Skeletal muscle tissue (tissue), 4 donors: ENCODE data around the gene CYTH4. TPM values are rescaled to one million over a fixed set of nuclear protein-coding genes. Genes with fewer than 3 reads are reported as not detected.

Experiments used
- H3K27ac ChIP-seq: one replicate; pipeline ENCODE4 v1.7.0; 2013; ENCODE audit warnings: mild to moderate bottlenecking, low read depth, low read length, inconsistent platforms
- H3K27me3 ChIP-seq, 3 donors: one replicate each; pipeline ENCODE4 v1.7.0; 2013; ENCODE audit warnings: low read length in 3 of 3; ENCODE audit not compliant: control insufficient read depth in 3 of 3, insufficient read depth in 3 of 3
- H3K36me3 ChIP-seq, 3 donors: one replicate each; pipeline ENCODE4 v1.7.0; 2013; ENCODE audit warnings: low read length in 3 of 3; ENCODE audit not compliant: control insufficient read depth in 3 of 3, insufficient read depth in 3 of 3
- H3K4me1 ChIP-seq, 3 donors: one replicate each; pipeline ENCODE4 v1.7.0; 2013; ENCODE audit warnings: low read length in 3 of 3, mild to moderate bottlenecking in 3 of 3; ENCODE audit not compliant: control insufficient read depth in 3 of 3, insufficient read depth in 3 of 3
- H3K4me3 ChIP-seq, 3 donors: one replicate each; pipeline ENCODE4 v1.7.0; 2013; ENCODE audit warnings: low read length in 3 of 3
- H3K9ac ChIP-seq, 3 donors: one replicate each; pipeline ENCODE4 v1.7.0; 2013; ENCODE audit warnings: low read length in 3 of 3, mild to moderate bottlenecking in 3 of 3, moderate library complexity in 2 of 3, low read depth in 1 of 3
- H3K9me3 ChIP-seq, 3 donors: one replicate each; pipeline ENCODE4 v1.7.0; 2013; ENCODE audit warnings: low read length in 3 of 3; ENCODE audit not compliant: control insufficient read depth in 3 of 3
- total RNA-seq: library from RNA; depleted of rRNA; stranded (reverse); fragments of >200 nt; gene quantifications from one replicate; pipeline ENCODE4 v1.2.3, GENCODE V29; 2014
- donor health status: Osteomylitis.

CYTH4 gene
- total RNA-seq, 1 donor from 2014 or later = 12.0 TPM

DNA sequence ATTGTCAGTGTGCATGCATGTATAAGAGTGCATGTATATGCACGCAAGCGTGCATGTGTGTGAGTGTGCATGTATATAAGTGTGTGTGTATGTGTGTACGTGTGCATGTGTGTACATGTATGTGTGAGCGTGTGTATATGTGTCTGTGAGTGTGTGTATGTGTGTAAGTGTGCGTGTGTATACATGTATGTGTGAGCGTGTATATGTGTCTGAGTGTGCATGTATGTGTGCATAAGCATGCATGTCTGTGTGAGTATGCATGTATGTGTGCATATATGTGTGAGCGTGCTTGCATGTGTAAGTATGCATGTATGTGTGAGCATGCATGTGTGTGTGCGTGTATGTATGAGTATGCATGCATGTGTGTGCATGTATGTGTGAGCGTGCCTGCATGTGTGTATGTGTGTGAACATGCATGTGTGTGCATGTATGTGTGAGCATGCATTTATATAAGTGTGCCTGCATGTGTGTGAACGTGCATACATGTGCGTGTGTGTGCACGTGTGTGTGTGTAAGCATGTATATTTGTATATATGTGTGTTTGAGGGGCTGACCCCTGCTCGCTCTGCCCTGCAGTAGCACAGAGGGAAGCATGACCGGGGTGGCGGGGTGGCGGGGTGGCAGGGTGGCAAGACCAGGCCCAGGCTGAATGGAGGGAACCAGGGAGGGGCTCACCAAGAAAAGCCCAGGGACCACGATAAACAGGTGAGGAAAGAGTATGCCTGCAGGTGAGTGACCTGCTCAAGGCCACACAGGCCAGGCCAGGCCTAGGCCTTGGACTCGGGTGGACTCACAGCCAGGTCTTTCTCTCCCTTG lies 26.3 kb downstream of the CYTH4 start:
- H3K36me3 ChIP-seq = no peaks in the 10 kb centered on the region
- H3K9ac ChIP-seq = no peak overlapping the region
- H3K4me3 ChIP-seq = no peak overlapping the region
- no peaks in the 10 kb centered on the region for H3K9me3 ChIP-seq
- H3K27me3 ChIP-seq = peaks cover 10 to 18% (median 16%) of the 10 kb centered on the region in 3 donors
- H3K27ac ChIP-seq = no peak overlapping the region
- H3K4me1 ChIP-seq = peaks cover 12 to 33% (median 23%) of the 10 kb centered on the region in 3 donors

DNA sequence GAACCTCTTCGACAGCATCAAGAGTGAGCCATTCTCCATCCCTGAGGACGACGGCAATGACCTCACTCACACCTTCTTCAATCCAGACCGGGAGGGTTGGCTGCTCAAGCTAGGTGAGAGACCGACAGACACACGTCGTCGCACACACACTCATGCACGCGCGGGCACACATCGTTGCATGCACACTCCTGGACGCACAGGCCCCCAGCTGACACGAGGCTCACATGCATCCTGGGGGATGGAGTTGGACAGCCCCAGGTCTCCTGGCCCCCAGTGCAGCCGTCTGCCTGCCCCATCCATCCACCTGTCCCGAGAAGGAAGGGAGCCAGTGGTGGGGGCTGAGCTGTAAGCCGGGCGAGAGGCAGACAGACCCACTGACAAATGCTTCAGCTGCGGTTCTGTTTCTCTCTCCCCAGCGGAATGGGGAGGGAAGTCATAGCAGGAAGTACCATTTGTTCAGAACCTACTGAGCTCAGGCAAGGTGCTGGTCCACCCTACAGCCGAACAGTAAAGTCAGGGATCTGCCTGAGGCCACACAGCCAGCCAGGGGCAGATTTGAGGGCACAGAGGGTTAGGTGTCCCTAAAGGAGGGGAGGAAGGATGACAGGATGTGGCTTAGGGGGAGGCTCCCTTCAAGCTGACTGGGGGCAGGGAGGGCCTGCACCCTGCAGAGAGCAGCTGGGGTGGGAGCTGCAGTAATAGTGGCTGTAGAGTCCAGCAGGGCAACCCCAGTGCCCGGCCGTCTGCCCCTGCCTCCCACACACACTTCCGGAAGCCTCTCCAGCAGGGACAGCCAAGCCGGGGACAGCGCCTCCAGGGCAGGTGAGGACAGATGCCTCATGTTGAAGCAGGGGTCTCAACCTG lies 27.1 kb downstream of the CYTH4 start:
- Histone ChIP-seq H3K36me3 (no peaks in the 10 kb centered on the region), H3K9me3 (no peaks in the 10 kb centered on the region), H3K9ac (peak overlapping the region in 1 of 3 donors; percentile 16), H3K27ac (no peak overlapping the region), H3K4me3 (no peak overlapping the region), H3K27me3 (peaks cover 14 to 20% (median 16%) of the 10 kb centered on the region in 3 donors), H3K4me1 (peaks cover 12 to 30% (median 23%) of the 10 kb centered on the region in 3 donors)

DNA sequence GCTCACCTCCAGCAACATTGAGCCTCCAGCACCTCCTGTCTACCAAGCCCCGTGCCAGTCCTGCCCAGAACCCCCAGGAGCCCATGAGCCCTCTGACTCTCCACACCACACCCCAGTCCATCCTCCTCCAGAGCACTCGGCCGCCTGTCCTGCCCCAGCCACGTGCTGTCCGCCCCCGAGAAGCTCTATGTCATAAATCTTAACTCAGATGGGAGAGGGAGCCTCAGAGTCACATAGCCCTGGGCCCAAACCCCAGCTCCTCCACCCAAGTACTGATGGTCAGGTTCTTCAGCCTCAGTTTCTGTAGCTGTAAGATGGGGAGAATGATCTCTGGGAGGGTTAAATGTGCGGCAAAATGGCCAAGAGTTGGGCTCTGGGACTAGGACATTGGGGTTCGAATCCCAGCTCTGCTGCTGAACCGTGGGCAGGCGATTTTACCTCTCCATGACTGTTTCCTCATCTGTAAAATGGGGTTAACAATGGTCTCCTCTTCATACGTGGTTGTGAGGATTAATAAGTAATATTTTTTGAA lies 27.8 kb downstream of the CYTH4 start:
- Histone ChIP-seq H3K4me1 (peaks cover 12 to 30% (median 23%) of the 10 kb centered on the region in 3 donors), H3K27ac (no peak overlapping the region), H3K36me3 (no peaks in the 10 kb centered on the region)

DNA sequence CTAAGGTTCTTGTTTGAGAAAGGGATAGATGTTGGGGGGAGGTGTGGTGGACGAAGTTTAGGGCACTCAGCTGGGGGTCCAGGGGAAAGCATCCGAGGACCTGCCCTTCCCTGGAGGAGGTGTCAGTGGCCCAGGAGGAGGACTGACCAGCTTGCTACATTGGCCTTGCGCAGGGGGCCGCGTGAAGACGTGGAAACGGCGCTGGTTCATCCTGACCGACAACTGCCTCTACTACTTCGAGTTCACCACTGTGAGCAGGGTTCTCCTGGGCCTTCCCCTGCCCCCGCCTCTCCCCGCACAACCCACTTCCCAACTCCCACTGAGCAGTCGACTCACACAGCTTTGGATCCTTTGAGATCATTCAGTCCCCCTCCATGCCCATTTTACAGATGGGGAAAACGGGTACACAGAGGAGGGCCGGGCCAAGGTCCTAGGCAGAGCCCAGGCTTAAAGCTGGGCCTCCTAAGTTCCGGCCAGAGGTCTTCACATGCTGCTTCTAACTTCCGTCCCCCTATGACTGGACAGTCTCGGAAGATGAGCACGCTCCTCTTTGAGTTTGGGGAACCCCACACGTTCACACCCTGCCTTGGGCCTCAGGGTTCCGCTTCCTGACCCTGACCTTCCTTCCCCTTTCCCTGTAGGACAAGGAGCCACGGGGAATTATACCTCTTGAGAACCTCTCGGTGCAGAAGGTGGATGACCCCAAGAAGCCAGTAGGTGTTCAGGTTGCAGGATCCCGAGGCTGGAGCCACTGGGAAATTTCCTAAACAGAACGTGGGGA lies 28.7 kb downstream of the CYTH4 start:
- Histone ChIP-seq H3K9ac (no peak overlapping the region), H3K36me3 (no peaks in the 10 kb centered on the region), H3K4me1 (peaks cover 12 to 30% (median 23%) of the 10 kb centered on the region in 3 donors), H3K27ac (no peak overlapping the region), H3K27me3 (peaks cover 14 to 24% (median 21%) of the 10 kb centered on the region in 3 donors), H3K4me3 (no peak overlapping the region), H3K9me3 (no peaks in the 10 kb centered on the region)

More for the DNA sequence above, 27.8 kb downstream of the CYTH4 start:
- Histone ChIP-seq H3K4me3 (no peak overlapping the region), H3K27me3 (peaks cover 14 to 21% (median 21%) of the 10 kb centered on the region in 3 donors), H3K9me3 (no peaks in the 10 kb centered on the region), H3K9ac (no peak overlapping the region)

DNA sequence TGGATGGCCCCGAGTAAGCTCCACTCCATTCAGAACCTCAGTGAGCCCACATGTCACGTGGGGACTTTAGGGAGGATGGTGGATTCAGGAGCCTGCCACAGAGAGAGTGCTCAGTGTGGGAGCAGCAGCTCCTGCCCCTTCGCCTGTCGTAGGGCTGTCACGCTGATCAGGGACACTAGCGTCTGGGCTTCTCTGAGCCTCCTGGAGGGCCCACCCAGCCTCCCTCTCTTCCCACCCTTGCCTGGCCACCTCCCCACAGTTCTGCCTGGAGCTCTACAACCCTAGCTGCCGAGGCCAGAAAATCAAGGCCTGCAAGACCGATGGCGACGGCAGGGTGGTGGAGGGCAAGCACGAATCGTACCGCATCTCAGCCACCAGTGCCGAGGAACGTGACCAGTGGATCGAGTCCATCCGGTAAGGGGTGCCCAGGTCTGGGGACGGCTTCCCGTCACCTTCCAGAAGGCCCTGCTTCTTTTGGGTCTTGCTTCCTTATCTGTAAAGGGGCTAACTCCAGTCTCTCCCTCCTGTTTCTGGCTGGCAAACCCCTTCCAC lies 29.5 kb downstream of the CYTH4 start:
- H3K27ac ChIP-seq = no peak overlapping the region
- H3K9me3 ChIP-seq = no peaks in the 10 kb centered on the region
- H3K27me3 ChIP-seq = peaks cover 17 to 26% (median 24%) of the 10 kb centered on the region in 3 donors
- H3K4me3 ChIP-seq = no peak overlapping the region
- H3K4me1 ChIP-seq = peaks cover 11 to 27% (median 18%) of the 10 kb centered on the region in 3 donors
- no peak overlapping the region for H3K9ac ChIP-seq
- H3K36me3 ChIP-seq = no peaks in the 10 kb centered on the region

DNA sequence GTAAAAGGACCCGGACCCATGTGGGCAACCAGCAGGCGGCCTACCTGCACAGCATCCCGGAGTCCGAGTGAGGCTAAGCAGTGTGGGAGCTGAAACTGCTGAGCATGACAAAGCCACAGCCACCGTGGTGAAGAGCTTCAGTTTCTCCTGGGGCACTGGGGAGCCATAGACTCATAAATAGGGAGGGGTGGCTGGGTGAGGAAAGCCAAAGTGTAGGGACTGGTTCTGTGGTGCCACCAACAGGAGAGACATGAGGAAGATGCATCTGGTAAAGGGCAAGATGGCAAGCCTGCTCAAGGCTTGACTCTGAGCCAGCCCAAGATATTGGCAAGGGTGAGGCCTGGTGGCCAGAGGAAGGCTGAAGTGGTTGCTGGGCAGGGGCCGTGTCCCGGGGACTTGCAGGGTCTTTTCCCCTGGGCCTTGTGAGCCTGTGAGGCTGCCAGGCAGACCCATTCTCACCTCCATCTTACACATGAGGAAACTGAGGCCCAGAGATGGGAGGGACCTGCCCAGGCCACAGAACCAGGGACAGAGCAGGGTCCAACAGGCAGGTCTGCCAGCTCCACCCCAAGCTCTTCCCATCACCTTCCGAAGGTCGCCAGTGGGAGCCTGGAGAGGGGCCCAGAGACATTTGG lies 30.4 kb downstream of the CYTH4 start:
- peaks cover 7 to 20% (median 15%) of the 10 kb centered on the region in 3 donors for H3K4me1 ChIP-seq
- H3K4me3 ChIP-seq = no peak overlapping the region
- H3K27ac ChIP-seq = no peak overlapping the region
- H3K9me3 ChIP-seq = no peaks in the 10 kb centered on the region
- H3K9ac ChIP-seq = no peak overlapping the region
- H3K36me3 ChIP-seq = no peaks in the 10 kb centered on the region
- peaks cover 18 to 34% (median 24%) of the 10 kb centered on the region in 3 donors for H3K27me3 ChIP-seq

DNA sequence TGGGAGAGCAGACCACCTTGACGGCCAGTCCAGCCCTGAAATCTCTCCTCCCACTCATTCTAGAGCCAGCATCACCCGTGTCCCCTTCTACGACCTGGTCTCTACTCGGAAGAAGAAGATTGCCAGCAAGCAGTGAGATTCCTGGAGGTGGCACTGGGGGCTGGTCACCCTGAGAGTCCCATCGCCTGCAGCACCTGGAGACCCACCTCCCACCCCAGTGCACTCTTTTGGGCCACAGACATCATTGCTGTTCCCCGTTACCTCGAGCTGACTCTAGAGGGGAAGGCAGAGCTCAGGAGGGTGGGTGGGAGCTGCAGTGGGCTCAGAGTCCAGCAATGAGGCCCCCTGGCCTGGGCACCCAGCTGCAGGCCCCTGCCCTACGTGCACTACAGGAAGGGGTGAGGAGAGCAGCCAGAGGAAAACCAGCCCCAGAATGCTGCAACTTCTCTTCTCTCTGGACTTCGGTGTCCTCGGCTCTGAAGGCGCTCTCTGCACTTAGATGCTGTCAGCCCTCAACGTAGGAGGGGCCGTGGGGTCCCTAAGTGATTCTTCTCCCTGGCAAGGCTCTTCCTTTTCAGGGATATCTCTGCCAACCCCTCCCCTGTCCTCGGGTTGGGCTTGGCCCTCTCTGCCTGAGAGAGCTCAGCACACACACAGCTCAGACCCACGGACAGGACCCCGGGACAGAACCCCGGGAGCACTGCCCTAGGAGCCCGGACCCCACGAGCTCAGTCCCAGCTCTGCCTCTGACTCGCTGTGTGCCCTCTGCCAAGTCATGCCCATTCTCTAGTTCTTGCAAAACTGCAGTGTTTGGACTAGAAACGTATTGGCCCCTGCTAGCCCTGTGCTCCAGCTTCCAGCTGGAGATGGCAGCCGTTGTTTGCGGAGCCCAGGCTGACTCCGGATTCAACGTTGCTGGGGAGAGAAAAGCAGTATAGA lies 31.3 kb downstream of the CYTH4 start:
- H3K36me3 ChIP-seq = no peaks in the 10 kb centered on the region
- no peaks in the 10 kb centered on the region for H3K9me3 ChIP-seq
- H3K27ac ChIP-seq = no peak overlapping the region
- H3K4me3 ChIP-seq = no peak overlapping the region
- H3K4me1 ChIP-seq = peaks cover 2 to 10% (median 5%) of the 10 kb centered on the region in 3 donors
- no peak overlapping the region for H3K9ac ChIP-seq
- peaks cover 23 to 43% (median 32%) of the 10 kb centered on the region in 3 donors for H3K27me3 ChIP-seq

DNA sequence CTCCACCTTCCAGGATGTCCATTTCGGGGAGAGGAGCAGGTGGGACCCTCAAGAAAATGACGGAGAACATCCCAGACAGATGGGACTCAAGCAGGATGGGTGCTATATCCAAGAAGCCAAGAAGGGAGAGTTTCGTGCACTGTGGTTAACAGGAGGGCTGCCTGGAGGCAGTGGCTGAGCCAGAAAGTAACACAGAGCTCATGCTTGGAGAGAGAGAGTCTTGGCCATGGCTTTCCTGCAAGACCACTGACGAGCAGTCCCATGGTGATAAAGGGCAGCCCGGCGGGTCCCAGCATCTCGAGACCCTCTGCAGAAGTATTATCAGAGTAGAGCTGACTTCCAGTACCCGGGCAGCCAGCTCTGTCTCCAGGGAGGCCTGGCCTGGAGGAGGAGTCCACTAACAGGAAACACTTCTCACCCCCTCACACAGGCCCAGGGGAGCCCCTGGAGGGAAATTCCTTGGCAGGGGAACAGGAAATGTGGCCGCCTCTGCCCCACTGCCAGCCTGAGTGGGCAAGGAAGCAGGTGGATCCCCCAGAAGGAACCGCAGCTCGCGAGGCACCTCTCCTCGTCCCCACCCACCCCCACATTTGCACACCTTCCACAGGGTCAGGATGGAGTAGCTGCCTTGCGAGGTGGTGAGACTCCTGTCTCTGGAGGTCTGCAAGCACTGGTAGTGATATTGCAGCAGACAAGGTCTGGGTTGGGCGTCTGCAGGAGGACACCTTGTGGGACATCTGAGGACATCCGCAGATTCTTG lies 32.2 kb downstream of the CYTH4 start:
- peaks cover 0 to 4% (median 2%) of the 10 kb centered on the region in 3 donors for H3K4me1 ChIP-seq
- no peak overlapping the region for H3K4me3 ChIP-seq
- no peak overlapping the region for H3K27ac ChIP-seq
- H3K36me3 ChIP-seq = no peaks in the 10 kb centered on the region
- no peaks in the 10 kb centered on the region for H3K9me3 ChIP-seq
- no peak overlapping the region for H3K9ac ChIP-seq
- H3K27me3 ChIP-seq = peaks cover 24 to 52% (median 40%) of the 10 kb centered on the region in 3 donors
